ENCODE results near the gene TFB2M.

Gene TFB2M

GRCh38 chr1:246511203-246511602 is 54.9 kb downstream of the TFB2M start:
- Mint-ChIP-seq H3K4me3 (no peak overlapping the region), H3K36me3 (ENCODE audit: insufficient read depth) (peaks cover 4% of the 10 kb centered on the region), H3K4me1 (ENCODE audit: low read depth in 2 of 2) (peaks cover 10% of the 10 kb centered on the region in 2 donors), H3K27ac (no peak overlapping the region), H3K9me3 (no peaks in the 10 kb centered on the region), H3K27me3 (no peaks in the 10 kb centered on the region)
- DNase-seq, result no peak
- ATAC-seq (replicated peaks), result no peak

GRCh38 chr1:246510147-246511030 is 55.7 kb downstream of the TFB2M start:
- no peak overlapping the region for H3K27ac Mint-ChIP-seq
- H3K9me3 Mint-ChIP-seq, result no peaks in the 10 kb centered on the region
- peaks cover 17 to 18% of the 10 kb centered on the region in 2 donors for H3K4me1 Mint-ChIP-seq (ENCODE audit: low read depth in 2 of 2)
- no peak overlapping the region for H3K4me3 Mint-ChIP-seq
- ATAC-seq (replicated peaks) (no peak), DNase-seq (no peak)
- peaks cover 4% of the 10 kb centered on the region for H3K36me3 Mint-ChIP-seq (ENCODE audit: insufficient read depth)
- H3K27me3 Mint-ChIP-seq, result no peaks in the 10 kb centered on the region

- H3K27ac Mint-ChIP-seq, result no peak overlapping the region
- H3K4me1 Mint-ChIP-seq (ENCODE audit: low read depth in 2 of 2), result peaks cover 17 to 18% of the 10 kb centered on the region in 2 donors
- peaks cover 4% of the 10 kb centered on the region for H3K36me3 Mint-ChIP-seq (ENCODE audit: insufficient read depth)
- no peaks in the 10 kb centered on the region for H3K27me3 Mint-ChIP-seq
- H3K4me3 Mint-ChIP-seq, result peak overlapping the region; percentile 85 to 87
- H3K9me3 Mint-ChIP-seq, result no peaks in the 10 kb centered on the region
- DNase-seq (no peak), ATAC-seq (replicated peaks) (no peak)
Observed at GRCh38 chr1:246508897-246509688, 57.0 kb downstream of the TFB2M start.

- H3K27me3 Mint-ChIP-seq, result no peaks in the 10 kb centered on the region
- DNase-seq (peak; percentile 65 to 72 (median 71)), ATAC-seq (replicated peaks) (peak; percentile 83)
- peak within 1 kb of the TSS; percentile 85 to 87 for H3K4me3 Mint-ChIP-seq
- peak within 1 kb of the TSS; percentile 89 to 92 for H3K27ac Mint-ChIP-seq
- peaks cover 9% of the 10 kb centered on the region for H3K36me3 Mint-ChIP-seq (ENCODE audit: insufficient read depth)
- peaks cover 22 to 24% of the 10 kb centered on the region in 2 donors for H3K4me1 Mint-ChIP-seq (ENCODE audit: low read depth in 2 of 2)
- no peaks in the 10 kb centered on the region for H3K9me3 Mint-ChIP-seq
Observed at GRCh38 chr1:246506674-246507481, 59.2 kb downstream of the TFB2M start, which contains the start of gene SMYD3. Gene SMYD3, minus strand, starts transcription at chr1:246507279.

GRCh38 chr1:246506367-246506673 is 59.7 kb downstream of the TFB2M start:
- DNase-seq (no peak), ATAC-seq (replicated peaks) (peak; percentile 12)
- Mint-ChIP-seq H3K4me1 (ENCODE audit: low read depth in 2 of 2) (peaks cover 25 to 27% of the 10 kb centered on the region in 2 donors), H3K9me3 (no peaks in the 10 kb centered on the region), H3K4me3 (peak overlapping the region; percentile 85 to 87), H3K36me3 (ENCODE audit: insufficient read depth) (peaks cover 9% of the 10 kb centered on the region), H3K27ac (peak overlapping the region; percentile 89 to 92), H3K27me3 (no peaks in the 10 kb centered on the region)

- DNase-seq, result no peak
- no peak for ATAC-seq (replicated peaks)
- no peaks in the 10 kb centered on the region for H3K27me3 Mint-ChIP-seq
- no peak overlapping the region for H3K4me3 Mint-ChIP-seq
- H3K36me3 Mint-ChIP-seq (ENCODE audit: insufficient read depth), result peaks cover 8% of the 10 kb centered on the region
- no peaks in the 10 kb centered on the region for H3K9me3 Mint-ChIP-seq
- H3K4me1 Mint-ChIP-seq (ENCODE audit: low read depth in 2 of 2), result peaks cover 25 to 29% of the 10 kb centered on the region in 2 donors
- peak overlapping the region in 1 of 2 donors; percentile 27 for H3K27ac Mint-ChIP-seq
Observed at GRCh38 chr1:246503341-246503740, 62.7 kb downstream of the TFB2M start.

GRCh38 chr1:246497331-246497915 is 68.6 kb downstream of the TFB2M start:
- Mint-ChIP-seq H3K4me3 (no peak overlapping the region), H3K9me3 (no peaks in the 10 kb centered on the region), H3K27me3 (no peaks in the 10 kb centered on the region), H3K27ac (peak overlapping the region; percentile 57 to 58), H3K4me1 (ENCODE audit: low read depth in 2 of 2) (peaks cover 5 to 9% of the 10 kb centered on the region in 2 donors), H3K36me3 (ENCODE audit: insufficient read depth) (peaks cover 3% of the 10 kb centered on the region)
- ATAC-seq (replicated peaks), result peak; percentile 76
- peak; percentile 37 to 43 (median 38) for DNase-seq

GRCh38 chr1:246492611-246493245 is 73.3 kb downstream of the TFB2M start:
- ATAC-seq (replicated peaks) (no peak), DNase-seq (no peak)
- Mint-ChIP-seq H3K27me3 (no peaks in the 10 kb centered on the region), H3K36me3 (ENCODE audit: insufficient read depth) (peaks cover 3% of the 10 kb centered on the region), H3K4me3 (no peak overlapping the region), H3K4me1 (ENCODE audit: low read depth in 2 of 2) (peaks cover 5 to 12% of the 10 kb centered on the region in 2 donors), H3K9me3 (no peaks in the 10 kb centered on the region), H3K27ac (peak overlapping the region in 1 of 2 donors; percentile 27)

- H3K4me3 Mint-ChIP-seq, result no peak overlapping the region
- peaks cover 3% of the 10 kb centered on the region for H3K36me3 Mint-ChIP-seq (ENCODE audit: insufficient read depth)
- no peak overlapping the region for H3K27ac Mint-ChIP-seq
- ATAC-seq (replicated peaks), result no peak
- H3K4me1 Mint-ChIP-seq (ENCODE audit: low read depth in 2 of 2), result peaks cover 5 to 12% of the 10 kb centered on the region in 2 donors
- DNase-seq, result no peak
- H3K27me3 Mint-ChIP-seq, result no peaks in the 10 kb centered on the region
- no peaks in the 10 kb centered on the region for H3K9me3 Mint-ChIP-seq
Observed at GRCh38 chr1:246491551-246492053, 74.5 kb downstream of the TFB2M start.

All from effector memory CD8-positive, alpha-beta T cell (primary cell).